Astrocyte (in vitro differentiated cells and primary cell): ENCODE results near the gene NPEPL1.

Experiments used
- EZH2 ChIP-seq: IDR thresholded peaks from 2 replicates; pipeline ENCODE4 v1.6.1; 2012; ENCODE audit warnings: mild to moderate bottlenecking, low read length, inconsistent platforms; ENCODE audit not compliant: insufficient read depth
- TF ChIP-seq, protein P1 (sequence below): IDR thresholded peaks from 2 replicates; pipeline ENCODE4 v1.5.1; 2011; ENCODE audit warnings: low read depth, mild to moderate bottlenecking, inconsistent platforms, low read length, moderate library complexity; ENCODE audit not compliant: insufficient read depth

DNA sequence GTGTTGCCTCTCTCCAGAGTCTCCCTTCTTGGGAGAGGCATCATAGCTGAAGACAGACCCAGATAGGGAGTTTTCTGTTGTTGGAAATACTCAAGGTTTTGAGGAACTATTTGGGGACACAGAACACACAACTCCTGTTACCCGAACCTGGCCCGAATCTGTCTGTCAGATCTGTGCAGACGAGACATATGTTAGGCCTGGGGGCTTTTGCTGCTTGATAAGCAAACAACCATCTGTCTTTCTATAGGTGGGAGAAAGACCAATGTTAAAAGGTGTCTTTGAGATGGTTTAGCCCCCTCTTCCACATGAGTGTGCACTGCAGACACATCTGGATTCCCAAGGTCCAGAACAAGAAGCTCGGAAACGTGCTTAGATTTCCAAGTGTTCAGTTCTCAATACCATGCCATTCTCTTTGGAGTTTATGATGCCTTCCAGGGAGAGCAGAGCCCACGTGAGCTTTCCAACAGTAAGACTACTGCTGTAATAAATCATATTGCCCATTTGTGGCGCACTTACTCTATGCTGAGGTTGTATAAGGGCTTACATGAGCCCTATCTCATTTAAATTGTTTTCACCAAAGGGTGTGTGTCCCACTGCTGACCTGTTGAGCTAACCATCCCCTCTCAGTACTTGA lies 45.3 kb upstream of the NPEPL1 start:
- TF ChIP-seq, protein P1, sequence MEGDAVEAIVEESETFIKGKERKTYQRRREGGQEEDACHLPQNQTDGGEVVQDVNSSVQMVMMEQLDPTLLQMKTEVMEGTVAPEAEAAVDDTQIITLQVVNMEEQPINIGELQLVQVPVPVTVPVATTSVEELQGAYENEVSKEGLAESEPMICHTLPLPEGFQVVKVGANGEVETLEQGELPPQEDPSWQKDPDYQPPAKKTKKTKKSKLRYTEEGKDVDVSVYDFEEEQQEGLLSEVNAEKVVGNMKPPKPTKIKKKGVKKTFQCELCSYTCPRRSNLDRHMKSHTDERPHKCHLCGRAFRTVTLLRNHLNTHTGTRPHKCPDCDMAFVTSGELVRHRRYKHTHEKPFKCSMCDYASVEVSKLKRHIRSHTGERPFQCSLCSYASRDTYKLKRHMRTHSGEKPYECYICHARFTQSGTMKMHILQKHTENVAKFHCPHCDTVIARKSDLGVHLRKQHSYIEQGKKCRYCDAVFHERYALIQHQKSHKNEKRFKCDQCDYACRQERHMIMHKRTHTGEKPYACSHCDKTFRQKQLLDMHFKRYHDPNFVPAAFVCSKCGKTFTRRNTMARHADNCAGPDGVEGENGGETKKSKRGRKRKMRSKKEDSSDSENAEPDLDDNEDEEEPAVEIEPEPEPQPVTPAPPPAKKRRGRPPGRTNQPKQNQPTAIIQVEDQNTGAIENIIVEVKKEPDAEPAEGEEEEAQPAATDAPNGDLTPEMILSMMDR, result no peak
- TF ChIP-seq EZH2, result no peak
